NCI-H2196 (cell line): ENCODE measurements around the gene ZNF527.
"Not testable (repeated sequence)": the region's sequence is repeated elsewhere in the genome, so short reads cannot be mapped to it uniquely, and the experiment has no call there.

Experiments
- DNase-seq: peaks from one replicate; lab custom pipeline; 2025; ENCODE audit not compliant: unreplicated experiment; lab: John Stamatoyannopoulos, UW

The ZNF527 gene

DNA sequence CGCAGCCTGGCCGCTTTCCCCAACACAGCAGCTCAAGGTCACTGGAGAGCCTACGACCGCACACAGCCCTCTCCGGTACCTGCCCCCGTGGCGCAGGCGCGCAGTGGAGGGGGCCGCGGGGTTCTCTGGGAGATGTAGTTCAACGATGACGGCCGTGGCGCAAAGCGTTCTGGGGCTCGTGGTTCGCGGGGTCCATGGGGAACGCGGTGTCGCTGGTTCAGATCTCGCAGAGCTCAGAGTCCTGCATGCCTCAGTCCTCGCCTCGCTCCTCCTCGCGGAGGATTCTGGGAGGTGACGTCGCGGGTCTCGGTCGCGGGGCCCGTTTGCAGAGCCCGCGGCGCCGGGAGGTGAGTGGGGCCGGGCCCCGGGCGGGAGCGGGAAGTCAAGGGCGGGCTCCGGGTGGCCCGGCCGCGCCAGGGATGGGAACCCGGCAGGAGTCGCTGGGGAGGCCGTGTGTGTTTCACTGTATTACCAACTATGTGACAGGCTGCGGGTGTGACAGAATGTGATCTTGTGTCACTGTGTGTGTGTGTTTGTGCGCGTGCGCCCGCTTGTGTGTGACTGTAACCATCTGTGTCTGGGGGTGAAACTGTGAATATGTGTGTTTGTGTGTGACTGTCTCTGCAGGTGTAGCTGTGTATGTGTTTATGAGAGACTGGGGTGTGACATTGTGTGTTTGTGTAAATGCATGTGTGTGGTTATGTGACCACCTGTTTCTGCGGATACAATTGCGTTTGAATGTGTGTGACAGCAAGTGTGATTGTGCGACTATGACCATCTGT is at the start of gene ZNF527:
TSS of gene ZNF527 (plus strand) at position 220 of the 782 bp plus-strand sequence. CDS start 3,100 bp downstream, outside the sequence.
- peak; percentile 97 for DNase-seq

DNA sequence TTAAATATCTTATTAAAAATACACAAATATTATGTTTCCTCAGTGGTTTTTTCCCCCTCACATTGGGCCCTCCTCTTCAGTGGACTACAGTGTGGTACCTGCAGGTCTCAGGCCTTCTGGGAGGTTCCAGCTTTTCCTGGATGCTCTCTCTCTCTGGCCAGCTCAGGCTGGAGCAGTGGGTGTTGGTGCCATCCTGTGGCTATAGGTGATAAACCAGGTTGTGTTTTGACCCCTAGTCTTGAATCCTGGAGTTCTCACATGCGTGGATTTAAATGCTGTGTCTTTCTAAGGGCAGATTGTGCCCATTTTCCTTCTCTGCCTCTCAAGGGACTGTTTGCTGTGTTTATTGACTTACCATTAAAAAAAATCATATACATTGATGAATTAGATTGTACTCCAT is 41.2 kb upstream of the ZNF527 start:
- DNase-seq, result no peak

DNA sequence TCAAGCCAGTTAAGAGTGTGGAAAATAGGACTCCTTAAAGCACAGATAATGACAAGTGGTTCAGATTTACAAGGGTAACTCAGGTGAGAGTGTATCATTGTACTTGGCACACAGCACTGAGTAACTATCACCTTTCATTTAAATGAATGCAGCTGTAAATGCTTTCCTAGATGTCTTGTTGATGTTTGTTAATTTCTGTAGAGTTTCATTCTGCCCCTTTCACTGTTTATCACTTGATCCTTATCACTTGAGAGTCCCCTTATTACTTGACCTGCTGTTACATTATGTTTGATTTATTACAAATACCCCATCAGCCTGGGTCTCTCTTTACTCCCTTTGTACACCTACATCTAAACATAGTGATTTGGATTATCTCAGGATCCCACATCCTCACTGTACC is 38.1 kb upstream of the ZNF527 start:
- no peak for DNase-seq

DNA sequence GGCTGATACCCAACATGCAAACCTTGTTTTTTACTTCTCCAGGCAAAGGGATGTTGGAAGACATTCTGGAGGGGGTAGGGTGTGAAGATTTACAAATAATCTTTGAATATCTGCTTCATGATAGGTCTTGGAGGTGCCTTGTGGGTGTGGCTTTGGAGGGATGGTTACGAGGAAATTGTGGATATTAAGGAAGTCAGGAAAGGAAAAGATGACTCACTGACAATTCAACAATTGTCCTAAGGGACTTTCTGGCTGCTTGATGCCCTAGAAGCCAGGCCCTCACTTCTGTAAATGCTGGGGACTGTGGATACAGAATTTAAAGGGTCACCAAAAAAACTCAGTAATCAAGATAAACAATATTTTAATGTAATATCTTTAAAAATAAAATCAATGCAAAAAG is 37.4 kb upstream of the ZNF527 start:
- no peak for DNase-seq

DNA sequence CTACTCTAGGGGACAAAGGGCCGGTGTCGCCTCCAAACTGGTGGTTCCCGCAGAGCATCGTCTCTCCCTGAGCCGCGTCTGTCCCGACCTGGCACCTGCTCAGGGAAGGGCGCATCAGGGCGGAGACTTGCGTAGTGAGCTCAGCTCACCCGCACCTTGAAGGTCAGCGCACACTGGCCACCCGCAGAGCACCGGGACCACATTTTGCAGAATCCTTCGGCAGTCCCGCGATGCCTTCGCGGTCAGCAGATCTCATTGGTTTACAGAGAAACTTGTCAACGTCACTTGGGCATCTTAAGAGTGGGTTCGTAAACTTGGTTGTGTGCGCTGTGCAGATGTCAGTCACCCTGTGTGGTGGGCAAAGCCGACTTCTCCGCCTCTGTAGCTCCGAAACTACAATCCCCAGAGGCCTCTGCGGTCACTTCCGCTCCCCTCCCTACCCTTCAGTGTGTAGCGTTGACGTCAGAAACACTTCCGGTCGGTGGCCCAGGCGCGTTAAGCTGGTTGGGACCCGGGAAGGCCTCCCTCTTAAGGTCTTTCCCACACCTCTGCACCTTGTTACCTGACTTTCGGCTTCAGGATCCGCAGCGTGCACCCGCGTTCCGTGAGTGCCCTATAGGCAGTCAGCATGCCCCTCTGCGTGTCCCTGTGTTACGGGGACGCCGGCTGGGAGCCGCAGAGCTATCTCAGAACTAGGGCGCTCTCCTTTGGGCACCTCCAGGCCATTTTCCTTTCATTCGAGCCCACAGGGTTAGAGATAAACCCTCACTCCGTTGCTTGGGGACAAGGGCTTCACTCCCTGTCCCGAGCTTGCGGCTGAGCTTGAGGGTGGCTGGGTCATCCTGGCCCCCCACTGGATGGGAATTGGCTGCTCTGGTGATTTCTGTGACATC is 36.5 kb upstream of the ZNF527 start:
- peak; percentile 90 for DNase-seq

DNA sequence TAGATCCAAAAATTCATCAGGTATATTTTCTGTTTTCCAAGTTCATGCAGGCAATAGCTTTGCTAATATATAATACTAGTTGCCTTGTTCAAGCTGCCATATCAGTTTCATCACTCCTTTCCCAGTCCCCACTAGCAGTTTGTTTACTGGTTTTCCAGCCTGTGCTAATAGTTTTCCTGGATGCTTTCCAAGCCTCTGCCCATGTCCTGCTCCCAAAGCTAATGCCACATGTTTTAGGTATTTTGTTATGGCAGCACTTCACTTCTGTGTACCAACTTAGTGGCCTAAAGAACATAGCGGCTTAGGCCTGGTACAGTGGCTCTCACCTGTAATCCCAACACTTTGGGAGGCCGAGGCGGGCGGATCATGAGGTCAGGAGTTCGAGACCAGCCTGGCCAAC is 28.1 kb upstream of the ZNF527 start:
- no peak for DNase-seq

DNA sequence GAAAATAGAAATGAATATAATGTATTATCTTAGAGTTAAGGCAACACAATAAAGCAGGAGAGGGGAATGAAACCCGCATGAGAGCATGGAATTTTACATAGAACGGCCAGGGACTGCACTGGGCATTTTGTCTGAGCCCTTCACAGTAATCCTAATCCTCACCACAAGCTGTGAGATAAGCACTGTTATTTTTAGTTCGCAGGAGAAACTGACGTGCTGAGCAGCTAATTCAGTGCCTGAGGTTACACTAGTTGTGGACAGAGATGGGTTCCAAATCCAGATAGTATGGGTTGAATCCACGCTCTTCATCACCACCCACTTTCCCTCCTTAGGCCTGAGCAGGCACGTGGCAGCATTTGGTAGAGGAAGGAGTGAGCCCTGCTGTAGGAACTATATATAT is 24.8 kb upstream of the ZNF527 start:
- DNase-seq, result no peak

DNA sequence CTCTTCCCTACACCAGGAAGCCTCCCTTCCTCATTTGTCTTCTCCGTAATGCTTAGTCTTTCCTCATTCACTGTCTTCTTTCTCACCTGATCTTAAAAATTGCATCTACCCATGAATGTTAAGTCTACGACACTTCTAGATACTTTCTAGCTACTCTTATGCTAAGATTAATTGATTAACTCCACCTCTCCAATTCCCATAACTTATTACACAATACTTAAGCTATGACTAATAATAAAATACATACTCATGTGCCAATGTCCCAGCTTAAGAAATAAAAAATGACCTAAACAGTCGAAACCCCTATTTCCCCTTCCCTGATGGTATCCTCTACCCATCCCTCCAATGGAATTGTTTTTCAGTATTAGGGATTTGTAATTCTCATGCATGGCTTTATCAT is 22.8 kb upstream of the ZNF527 start:
- no peak for DNase-seq

DNA sequence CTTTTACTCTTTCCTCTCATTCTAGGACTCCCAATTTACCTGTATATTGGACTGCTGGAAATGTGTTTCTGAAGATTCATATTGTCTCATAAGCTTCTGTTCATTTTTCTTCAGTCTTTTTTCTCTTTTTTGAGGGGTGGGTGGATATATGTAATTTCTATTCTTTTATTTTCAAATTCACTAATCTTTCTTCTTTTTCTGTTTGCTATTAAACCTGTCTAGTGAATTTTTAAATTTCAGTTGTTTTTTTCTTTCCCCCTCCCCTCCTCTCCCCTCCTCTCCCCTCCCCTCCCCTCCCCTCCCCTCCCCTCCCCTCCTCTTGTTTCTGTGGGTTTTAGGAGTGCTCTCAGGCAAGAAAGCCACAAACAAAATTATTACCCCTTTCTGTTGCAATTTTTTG is 16.9 kb upstream of the ZNF527 start:
- DNase-seq, result no peak

DNA sequence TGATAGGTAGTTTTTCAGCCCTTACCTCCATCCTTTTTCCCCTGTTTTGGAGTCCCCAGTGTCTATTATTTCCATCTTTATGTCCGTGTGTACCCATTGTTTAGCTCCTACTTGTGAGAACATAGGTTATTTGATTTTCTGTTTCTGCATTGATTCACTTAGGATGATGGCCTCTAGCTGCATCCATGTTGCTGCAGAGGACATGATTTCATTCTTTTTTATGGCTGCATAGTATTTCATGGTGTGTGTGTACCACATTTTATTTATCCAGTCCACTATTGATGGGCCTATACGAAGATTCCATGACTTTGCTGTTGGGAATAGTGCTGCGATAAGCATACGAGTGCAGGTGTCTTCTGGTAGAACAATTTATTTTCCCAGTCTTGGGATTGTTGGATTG is 15.0 kb upstream of the ZNF527 start:
- no peak for DNase-seq

DNA sequence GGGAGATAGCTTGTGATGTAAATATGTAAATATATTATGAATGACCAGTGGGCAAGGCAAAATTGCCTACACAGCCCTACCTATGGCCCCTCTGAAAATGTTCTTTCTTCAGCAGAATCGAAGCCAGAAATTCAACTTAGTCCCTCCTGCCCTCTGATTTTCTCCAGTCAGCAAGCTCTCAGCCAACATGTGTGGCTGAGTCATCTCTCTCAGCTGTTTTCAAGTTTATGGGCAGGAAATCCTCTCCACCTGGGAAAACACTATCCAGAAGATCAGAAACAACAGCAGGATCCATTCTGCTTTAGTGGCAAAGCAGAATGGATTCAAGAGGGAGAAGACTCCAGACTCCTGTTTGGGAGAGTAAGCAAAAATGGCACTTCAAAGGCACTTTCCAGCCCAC is 8.9 kb upstream of the ZNF527 start:
- DNase-seq, result no peak

DNA sequence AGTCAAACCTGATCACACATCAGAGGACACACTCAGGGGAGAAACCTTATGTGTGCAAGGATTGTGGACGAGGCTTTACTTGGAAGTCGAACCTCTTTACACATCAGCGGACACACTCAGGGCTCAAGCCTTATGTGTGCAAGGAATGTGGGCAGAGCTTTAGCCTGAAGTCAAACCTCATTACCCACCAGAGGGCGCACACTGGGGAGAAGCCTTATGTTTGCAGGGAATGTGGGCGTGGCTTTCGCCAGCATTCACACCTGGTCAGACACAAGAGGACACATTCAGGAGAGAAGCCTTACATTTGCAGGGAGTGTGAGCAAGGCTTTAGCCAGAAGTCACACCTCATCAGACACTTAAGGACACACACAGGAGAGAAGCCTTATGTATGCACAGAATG is 8.2 kb upstream of the ZNF527 start:
- DNase-seq, result no peak

DNA sequence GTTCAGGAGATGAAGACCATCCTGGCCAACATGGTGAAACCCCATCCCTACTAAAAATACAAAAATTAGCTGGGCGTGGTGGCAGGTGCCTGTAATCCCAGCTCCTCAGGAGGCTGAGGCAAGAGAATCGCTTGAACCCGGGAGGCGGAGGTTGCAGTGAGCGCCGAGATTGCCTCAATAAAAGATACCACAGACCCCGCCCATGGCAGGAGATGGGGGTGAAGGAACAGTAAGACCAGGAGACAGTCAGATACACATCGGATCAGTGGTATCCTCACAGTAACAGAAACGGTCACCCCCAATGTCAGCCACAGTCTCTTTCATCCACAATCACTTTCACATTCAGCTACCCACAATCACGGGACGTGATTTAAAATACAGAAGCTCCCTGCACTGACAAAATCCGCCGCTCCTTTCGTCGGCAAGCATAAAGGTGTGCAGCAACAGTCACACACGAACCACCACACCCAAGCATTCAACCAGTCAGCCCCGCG is 466 bp upstream of the ZNF527 start:
- DNase-seq, result not testable (repeated sequence)

DNA sequence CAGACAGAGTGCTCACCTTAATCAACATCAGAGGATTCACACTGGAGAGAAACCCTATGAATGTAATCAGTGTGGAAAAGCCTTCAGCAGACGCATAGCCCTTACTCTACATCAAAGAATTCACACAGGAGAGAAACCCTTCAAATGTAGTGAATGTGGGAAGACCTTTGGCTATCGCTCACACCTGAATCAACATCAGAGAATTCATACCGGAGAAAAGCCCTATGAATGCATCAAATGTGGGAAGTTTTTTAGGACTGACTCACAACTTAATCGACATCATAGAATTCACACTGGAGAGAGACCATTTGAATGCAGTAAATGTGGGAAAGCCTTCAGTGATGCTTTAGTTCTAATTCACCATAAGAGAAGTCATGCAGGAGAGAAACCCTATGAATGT is 18.3 kb downstream of the ZNF527 start:
- no peak for DNase-seq

DNA sequence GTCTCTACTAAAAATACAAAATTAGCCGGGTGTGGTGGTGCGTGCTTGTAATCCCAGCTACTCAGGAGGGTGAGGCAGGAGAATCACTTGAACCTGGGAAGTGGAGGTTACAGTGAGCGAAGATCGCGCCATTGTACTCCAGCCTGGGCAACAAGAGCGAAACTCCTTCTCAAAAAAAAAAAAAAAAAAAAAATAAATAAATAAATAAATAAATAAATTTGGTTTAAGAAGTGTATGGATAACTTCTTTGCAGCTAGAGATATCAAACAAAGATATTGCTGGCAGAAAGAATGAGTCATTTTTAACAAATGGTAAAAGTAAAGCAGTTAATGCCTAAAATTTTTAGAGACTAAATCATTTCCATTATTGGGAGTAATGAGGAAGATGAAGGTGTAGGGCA is 20.5 kb downstream of the ZNF527 start:
- not testable (repeated sequence) for DNase-seq

DNA sequence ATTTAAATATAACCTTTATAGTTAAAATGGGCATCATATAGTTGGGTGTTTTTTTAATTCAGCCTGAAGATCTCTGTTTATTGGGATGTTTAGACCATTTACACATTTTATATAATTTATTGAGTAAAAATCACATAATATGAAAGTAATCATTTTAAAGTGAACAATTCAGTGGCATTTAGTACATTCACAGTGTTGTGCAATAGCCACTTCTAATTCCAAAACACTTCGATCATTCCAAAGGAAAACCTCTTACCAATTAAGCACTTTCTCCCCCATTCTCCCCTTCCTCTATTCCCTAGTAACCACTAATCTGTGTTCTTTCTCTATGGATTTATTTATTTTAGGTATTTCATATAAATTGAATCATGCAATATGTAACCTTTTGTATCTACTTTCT is 30.2 kb downstream of the ZNF527 start:
- no peak for DNase-seq

DNA sequence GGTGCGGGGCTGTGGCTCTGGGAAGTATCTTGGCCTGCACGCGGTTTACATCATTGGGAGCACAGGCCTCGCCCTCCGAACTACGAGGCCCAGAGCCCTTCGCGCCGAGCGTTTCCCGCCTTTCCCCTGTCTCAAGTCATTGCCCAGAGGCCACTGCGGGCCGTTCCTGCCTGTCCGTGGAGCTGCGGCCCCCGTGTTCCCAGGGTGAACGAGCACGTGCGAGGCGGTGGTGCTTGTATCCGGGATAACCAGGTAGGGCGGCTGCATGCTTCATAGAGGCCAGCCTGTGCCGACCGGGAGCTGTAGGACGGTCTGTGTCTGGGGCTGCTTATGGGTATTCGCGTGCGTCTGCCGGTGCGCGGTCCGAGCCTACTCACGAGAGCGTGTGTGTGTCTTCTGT is 32.5 kb downstream of the ZNF527 start:
- DNase-seq, result no peak

DNA sequence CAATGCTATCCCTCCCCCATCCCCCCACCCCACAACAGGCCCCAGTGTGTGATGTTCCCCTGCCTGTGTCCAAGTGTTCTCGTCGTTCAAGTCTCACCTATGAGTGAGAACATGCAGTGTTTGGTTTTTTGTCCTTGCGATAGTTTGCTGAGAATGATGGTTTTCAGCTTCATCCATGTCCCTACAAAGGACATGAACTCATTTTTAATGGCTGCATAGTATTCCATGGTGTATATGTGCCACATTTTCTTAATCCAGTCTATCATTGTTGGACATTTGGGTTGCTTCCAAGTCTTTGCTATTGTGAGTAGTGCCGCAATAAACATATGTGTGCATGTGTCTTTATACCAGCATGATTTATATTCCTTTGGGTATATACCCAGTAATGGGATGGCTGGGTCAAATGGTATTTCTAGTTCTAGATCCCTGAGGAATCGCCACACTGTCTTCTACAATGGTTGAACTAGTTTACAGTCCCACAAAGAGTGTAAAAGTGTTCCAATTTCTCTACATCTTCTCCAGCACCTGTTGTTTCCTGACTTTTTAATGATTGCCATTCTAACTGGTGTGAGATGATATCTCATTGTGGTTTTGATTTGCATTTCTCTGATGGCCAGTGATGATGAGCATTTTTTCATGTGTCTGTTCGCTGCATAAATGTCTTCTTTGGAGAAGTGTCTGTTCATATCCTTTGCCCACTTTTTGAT is 35.4 kb downstream of the ZNF527 start:
- DNase-seq, result not testable (repeated sequence)

DNA sequence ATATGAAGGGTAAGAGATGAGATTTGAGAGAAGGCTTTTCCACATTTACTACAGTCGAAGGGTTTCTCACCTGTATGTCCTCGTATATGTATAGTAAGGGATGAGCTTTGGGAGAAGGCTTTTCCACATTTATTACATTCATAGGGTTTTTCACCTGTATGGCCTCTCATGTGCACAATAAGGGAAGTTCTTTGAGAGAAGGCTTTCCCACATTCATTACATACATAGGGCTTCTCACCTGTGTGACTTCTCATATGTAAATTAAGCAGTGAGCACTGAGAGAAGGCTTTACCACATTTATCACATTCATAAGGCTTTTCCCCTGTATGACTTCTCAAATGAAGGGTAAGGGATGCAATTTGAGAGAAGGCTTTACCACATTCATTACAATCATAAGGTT is 41.8 kb downstream of the ZNF527 start:
- DNase-seq, result no peak

DNA sequence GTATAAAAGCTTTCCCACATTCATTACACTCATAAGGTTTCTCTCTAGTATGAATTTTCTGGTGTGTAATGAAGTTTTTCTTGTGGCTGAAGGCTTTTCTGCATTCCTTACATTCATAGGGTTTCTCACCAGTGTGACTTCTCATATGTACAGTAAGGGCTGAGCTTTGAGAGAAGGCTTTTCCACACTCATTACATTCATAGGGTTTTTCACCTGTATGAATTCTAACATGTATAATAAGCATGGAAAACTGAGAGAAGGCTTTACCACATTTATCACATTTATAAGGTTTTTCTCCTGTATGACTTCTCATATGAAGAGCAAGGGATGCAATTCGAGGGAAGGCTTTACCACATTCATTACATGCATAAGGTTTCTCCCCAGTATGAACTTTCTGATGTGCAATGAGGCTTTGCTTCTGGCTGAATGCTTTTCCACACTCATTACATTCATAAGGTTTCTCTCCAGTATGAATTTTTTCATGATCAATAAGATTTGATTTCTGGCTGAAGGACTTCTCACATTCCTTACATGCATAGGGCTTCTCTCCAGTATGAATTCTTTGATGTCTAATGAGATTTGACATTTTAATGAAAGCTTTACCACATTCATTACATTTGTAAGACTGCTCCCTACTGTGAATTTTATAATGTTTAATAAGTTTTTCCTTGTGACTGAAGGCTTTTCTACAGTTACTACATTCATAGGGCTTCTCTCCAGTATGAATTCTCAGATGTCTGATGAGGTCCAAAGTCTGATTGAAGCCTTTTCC is 42.6 kb downstream of the ZNF527 start:
- no peak for DNase-seq
